DMS153 (cell line): ENCODE data around the gene DHCR24.
A peak's percentile ranks its signal among the peaks of the same experiment; 100 is the strongest.

Source experiments
- DNase-seq: peaks from one replicate; lab custom pipeline; 2025; lab: John Stamatoyannopoulos, UW

The DHCR24 gene

DNA sequence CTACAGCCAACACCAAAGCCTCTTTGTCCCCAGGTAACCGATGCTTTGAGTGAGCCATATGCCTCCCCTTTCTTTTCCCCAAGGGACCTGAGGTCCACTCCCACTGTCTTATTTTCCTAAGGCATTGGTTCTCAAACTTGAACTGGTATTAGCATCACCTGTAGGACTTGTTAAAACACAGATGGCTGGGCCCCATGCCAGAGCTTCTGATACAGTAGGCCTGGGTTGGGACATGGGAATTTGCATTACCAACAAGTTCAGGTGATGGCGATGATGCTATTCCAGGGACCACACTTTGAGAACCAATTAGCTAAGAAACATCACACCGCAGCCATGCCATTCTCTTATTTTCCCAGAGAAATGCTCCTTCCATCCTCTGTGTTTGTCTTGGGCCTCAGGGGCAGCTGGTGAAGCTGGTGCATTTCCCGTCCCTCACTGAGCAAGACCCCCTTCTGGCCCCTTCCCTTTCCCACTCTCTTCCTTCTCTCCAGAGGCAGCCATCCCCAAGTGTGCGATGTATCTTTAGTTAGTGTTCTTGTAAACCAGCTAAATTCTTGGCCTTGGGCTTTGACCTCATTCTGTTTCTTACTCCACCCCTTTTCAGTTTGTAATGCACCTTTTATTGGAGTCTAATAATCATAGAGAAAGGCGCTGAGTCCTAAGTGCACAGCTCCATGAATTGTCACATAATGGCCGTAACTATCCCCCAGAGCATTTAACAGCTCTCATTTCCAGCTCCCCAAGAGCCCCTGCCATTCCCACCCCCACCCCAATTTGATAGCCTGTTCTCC is 71.7 kb downstream of the DHCR24 start:
- DNase-seq, result no peak

DNA sequence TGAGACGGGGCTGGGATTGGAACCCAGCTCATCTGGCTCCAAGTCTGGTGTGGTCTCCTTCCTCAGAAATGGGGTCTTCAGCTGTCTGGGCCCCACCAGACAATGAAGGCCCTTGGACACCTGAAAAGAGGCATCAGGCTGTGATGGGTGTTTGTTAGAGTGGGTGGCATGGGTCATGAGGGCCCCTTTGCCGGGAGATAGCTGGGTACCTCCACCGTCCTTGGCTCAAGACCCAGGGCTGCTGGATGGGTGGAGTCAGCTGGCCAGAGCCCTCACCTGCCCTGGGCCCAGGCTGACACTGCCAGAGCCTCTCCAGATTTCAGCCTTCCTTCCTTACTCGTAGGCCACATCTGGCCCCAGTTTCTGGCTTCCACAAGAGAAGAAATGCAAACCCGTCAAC is 72.4 kb downstream of the DHCR24 start:
- DNase-seq, result no peak

DNA sequence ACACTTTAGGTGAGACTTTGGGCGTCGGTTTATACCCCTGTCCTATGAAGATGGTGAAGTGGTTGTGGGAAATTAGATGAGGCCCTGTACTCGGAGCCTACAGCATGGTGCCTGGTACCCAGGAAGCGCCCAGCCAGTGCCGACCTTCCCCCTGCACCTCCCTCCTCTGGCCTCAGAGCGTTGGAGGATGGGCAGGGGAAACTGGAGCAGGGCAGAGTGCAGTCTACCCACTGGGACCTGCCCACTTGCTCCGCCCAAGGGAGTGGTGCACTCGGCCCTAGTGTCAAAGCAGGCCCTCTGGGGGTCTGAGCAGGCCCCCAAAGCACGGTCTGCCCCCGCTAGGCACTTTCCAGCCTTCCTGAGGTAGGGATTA is 72.9 kb downstream of the DHCR24 start:
- no peak for DNase-seq

DNA sequence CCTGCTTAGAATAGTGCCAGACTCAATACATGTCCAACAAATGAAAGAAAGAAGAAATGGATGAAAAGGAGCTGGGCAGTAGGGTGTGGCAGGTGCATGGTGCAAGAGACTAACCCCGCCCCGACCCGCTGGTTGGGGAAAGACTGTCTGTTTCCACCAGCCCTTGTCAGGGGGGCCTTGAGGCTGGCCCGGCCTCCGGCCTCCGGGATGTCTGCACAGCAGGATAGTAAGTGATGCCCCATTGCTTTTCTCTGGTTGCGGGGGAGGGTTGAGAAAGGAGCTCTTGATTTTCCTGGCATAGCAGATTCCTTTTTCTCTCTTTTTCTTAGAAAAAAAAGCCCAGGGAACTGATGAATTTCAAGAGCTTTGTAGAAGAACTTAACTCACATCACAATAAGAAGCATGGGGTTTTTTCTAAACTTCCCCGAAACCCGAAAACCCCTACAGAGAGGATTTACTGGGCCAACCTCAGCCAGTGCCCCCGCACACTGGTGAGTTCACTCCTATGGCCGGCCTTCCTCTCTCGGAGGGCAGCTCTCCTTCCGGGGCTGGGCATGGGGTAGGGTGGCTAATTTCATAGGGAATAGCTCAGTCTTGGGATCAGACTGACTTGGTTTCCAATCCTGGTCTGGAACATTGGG is 73.4 kb downstream of the DHCR24 start:
- no peak for DNase-seq

DNA sequence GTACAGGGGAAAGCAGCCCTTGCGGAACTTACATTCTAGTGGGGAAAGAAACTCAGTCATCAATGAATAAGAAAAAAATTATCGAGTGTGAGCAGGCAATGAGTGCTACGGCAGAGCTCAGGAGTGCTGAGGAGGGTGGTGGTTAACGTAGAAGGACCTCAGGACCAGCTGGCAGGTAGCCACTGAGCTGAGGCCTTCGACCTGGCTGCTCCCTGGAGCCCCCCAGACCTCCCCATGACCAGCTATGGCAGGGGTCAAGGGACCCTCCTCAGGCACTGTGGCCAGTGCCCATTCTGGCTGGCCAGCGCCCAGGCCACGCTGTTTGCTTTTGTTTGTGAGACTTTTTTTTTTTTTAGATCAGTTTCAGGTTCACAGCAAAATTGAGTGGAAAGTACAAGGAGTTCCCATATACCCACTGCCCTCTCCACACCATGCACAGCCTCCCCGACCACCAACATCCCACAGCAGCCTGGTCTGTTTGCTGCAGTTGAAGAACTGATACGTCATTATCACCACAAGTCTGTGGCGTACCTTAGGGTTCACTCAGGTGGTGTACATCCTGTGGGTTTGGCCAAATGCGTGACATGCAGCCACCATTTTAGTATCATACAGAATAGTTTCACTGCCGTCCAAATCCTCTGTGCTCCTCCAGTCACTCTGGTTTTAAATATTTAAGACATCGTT is 74.1 kb downstream of the DHCR24 start:
- DNase-seq, result no peak

DNA sequence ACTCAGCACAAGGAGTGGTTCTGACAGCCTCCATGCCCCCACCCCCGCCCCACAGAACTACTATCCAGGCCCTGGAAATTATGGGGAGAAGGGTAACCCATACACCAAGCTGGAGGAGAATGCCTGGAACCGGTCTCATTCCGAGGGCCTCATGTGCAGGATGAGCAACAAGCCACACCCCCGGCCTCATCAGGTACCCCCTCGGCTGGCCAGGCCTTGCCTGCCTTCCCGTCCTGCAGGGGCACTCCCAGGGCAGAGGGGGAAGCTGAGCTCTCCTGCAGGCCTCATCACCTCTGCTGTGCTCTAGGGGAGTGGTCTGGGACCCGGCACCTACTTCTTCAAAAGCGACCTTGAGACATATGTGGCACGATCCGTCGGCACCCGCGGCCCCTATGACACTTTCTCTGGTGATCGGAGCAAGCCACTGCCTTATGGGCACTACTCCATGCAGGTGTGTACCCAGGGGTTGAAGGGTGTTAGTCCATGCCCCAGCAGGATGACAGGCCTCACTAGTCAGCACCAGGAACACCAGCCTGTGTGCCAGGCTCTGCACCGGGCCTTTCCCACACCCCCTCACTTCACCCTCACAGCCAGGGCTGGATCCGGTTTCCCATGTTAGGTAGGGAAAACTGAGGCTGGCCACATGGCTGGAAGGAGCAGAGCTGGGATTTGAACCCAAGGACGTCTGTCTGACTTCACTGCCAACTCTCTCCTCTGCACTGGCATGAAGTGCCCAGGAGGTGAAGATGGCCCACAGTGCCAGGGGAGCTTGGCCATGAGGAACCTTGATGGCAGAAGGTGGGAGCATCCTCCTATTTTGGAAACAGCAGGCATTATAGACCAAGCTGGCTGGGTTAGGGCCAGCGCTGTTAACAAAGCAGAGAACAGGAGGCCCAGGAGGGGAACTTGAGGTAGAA is 75.0 kb downstream of the DHCR24 start:
- no peak for DNase-seq

DNA sequence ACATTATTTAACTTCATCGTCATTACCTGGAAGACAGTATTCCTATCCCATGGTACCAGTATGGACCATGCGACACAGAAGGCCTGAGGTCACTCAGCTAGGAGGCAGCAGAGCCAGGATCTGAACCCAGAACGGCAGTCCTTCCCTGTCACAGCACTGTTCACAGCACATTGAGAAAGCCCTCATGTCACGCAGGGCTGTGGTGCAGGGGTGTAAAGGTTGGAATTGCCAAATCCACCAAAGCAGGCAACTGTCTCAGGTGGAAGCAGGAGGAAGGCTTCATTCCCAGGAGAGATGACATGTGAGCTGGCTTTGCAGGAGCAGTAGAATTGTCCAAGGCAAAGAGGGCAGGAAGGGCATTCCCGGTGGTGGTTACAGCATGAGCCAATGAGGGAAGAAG is 75.9 kb downstream of the DHCR24 start:
- DNase-seq, result no peak

DNA sequence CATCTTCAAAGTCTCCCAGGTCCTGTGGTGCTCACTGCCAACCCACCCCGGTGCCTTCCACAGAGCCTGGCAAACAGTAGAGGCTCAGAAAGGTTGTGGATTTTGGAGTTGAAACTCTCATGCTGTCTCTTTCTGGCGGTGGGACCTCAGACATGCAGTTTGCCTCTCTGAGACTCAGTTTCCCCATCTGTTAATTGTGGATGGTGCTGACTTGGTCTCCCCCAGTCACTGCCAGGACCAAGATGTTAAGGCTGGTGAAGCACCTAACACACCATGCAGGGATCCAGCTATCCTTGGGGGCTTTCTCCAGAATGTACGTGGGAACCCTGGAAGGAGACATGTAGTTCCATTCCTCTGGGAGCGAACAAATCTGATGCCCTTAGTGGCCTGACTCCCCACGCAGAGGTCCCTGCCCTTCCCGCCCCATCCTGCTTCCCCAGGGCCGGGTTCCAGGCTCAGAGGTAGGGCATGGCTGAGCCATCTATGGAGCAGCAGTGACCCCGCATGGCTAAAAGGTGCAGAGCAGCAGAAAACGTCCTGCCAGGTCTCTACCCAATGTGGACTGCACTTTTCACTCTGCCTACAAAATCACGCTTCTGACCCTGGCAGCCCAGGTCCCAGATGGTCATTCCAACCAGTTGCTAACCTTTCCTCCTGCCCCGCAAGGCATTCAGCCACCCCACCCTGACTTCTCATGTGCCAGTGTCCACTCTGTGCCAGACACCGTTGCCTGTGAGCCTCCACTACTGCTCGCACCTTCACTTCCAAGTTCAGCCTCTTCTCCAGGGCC is 76.6 kb downstream of the DHCR24 start:
- DNase-seq, result peak; percentile 55

DNA sequence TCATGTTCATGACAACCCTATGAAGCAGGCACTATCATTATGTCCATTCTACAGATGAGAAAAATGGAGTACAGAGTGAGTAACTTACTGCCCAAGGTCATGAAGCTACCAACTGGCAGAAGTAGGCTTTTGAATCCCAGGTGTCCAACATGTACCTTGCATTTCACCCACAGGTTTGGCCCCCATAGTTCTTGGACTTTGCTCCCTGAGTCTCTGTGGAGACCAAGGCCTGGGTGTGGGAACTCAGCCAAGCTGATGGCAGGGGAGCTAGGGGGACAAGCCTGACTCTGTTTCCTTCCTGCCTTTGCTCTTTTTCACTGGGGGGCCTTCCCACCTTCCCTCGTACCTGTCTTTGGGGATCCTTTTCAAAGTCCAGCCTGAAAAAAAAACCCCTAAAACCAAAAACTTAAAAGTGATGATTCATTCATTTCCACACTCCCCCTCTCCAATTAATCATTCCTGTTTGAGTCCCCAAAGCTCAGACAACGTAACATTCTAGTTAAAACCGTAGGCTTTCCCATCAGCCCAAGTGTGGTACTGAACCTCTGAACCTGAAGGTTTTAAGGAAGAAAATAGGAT is 77.4 kb downstream of the DHCR24 start:
- no peak for DNase-seq

DNA sequence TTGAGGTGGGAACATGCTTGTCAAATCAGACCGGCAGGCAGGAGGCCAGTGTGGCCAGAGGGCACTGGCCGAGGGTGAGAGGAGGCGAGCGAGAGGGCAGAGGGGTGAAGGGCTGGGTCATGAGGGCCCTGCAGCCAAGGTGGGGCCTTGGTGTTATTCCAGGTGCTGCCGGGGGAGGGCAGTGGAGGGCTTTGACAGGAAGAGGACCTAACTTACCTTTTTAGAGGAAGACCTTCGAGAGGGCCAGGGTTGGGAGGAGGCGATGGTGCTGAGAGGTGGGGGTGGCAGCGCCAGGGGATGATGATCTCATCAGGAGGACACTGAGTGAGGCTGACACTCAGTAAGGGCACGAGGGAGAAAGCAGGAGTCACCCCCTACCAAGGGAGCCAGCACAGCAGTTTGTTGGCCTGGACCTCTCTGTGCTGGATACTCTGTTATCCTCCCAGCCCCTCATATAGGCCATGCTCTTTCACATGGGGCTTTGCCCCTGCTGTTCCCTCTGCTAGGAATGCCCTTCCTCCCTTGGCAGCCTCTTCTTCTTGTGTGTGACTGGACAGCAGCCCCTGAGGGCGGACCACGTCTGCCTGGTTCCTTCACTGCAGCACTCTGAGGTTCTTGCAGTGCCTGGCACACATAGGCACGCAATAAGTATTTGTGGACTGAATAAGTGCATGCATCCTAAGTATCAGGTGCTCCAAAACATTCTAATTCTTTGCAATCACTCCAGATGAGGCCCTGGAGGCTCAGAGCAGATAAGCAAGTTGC is 78.4 kb downstream of the DHCR24 start:
- no peak for DNase-seq

DNA sequence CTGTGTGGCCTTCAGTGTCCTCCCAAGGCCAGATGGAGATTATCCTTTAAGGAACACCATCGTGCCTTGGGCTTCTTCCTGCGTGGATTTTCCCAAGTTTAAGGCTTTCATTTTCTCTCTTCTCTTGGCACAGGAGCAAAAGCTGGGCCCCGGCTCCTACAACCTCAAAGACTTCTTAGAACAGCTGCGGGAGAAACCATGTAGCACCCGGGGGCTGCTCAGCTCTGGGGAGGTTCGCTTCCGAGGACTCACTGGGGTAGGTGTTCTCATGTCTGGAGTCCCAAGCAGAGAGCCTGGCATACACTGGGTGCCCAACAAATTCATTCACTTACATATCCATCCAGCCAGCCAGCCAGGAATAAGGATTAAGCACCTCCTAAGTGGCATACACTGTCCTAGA is 79.2 kb downstream of the DHCR24 start:
- no peak for DNase-seq

DNA sequence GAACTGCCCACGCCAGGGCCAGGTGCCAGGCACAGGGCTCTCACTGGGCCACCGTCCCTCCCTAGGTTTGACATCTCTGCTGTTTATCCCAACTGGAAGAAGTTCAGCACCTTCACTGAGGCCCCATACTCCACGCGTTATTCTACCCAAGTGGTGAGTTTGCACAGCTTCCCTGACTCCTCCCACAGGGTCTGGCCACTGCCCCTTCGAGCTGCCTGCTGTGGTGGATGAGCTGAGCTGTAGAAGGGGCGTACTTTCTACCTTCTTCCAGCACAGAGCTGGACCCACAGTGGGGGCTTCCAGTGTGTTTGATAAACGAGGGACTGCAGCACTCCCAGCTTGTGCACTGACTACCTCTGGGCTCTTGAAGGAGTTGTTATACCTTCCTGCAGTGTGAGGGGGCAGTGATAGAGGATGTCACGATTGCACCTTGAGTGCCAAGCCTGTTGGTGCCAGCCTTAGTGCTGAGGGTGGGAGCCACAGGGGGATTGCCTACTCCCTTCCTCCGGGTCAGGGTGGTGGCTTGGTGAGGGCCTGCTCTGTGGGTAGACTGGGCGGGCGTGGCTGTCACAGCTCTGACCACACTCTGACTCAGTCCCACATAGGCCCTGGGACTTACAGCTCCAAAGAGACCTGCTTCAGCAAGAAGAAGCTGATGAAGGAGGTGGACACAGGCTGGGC is 79.9 kb downstream of the DHCR24 start:
- no peak for DNase-seq

DNA sequence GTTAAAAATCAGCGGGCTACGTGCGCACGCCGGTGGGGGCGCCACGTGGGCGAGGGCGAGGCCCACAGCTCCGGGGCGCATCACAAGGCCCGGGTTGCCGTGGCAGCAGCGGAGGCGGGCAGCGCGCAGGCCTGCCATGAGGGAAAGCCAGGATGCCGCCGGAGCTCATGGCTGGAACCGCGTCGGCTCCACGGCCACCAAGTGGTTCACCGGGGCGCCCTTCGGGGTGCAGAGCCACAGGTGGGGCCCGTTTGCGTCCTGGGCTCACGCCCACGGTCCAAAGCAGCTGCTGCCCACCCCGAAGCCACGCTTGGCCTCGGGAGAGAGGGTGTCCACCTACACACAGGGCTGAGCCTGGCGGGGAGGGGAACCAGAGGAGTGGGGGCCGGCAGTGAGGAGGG is 81.0 kb downstream of the DHCR24 start:
- DNase-seq, result no peak

DNA sequence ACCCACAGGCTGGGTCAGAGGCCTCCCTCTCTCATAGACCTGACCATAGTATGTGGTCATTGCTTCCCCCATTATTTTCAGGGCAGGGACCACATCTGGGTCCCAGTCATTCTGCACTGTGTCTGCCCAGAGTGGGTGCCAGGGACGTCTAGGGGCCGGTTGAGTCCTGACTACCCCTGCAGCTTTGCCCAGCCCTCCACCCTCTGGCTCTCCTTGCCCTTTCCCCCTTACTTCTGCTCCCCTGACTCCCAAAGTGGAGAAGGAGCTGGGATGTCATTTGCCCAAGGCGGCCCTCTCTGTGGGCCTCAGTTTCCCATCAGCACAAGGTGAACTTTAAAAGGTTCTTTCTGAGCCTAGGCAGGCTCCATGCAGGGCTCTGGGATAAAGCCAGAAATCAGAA is 81.5 kb downstream of the DHCR24 start:
- DNase-seq, result no peak

DNA sequence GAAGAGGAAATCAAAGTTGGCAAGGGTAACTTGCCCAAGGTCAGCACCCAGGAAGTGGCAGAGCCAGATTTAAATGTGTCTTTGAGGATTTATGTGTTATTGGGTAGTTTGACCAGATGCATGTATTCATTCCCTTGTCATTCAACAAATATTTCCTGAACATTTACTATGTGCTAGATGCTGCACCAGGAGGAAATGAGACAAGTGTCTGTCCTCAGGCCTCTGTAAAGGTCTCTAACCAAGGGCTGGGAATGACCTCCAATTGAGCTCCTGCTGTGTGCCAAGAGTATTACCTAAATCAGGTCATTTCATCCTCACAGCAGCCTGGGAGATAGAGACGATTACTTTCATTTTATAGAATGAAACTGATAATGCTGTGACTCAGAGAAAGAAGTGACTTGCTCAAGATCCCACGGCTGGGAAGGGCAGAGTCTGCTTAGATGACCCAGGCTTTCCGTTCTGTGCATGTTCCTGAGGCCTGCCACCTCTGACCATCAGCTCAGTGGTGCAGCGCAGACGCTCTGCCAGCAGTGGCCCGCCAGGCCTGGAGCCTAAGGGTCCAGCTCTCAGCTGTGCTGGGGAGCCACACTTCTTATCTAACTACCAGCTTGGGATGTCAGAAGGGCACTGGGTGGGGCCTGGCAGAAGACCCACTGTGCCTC is 82.4 kb downstream of the DHCR24 start:
- DNase-seq, result no peak

DNA sequence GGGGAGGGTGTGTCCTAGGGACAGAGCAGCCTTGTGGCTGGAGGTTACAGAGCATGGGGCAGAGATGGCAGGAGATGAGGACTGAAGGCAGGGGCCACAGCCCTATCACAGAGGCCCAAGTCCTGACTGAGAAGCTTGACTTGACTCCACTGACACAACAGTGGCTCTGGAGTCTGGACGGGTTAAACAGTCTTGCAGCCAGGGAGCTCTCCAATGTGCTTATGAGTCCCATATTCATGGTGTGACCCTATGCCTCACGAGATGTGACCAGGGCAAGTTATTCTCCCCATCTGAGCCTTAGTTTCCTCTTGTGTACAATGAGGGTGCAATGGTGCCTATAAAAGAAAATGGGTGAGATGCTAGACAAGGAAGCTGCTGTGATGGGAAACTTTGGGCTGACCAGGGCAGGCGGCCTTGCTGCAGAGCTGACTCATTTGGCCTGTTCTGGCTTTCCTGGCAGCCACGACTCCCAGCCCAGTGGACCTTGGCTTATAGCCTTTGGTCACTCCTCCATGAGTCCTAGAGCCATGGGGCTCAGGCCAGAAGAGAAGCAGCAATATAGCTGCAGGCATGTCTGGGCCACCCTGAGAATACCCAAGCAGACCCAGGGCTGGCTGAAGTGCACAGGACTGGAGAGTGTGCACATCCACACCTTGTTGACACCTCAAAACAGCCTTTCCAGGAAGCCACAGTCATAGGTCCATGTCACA is 83.1 kb downstream of the DHCR24 start:
- DNase-seq, result no peak

DNA sequence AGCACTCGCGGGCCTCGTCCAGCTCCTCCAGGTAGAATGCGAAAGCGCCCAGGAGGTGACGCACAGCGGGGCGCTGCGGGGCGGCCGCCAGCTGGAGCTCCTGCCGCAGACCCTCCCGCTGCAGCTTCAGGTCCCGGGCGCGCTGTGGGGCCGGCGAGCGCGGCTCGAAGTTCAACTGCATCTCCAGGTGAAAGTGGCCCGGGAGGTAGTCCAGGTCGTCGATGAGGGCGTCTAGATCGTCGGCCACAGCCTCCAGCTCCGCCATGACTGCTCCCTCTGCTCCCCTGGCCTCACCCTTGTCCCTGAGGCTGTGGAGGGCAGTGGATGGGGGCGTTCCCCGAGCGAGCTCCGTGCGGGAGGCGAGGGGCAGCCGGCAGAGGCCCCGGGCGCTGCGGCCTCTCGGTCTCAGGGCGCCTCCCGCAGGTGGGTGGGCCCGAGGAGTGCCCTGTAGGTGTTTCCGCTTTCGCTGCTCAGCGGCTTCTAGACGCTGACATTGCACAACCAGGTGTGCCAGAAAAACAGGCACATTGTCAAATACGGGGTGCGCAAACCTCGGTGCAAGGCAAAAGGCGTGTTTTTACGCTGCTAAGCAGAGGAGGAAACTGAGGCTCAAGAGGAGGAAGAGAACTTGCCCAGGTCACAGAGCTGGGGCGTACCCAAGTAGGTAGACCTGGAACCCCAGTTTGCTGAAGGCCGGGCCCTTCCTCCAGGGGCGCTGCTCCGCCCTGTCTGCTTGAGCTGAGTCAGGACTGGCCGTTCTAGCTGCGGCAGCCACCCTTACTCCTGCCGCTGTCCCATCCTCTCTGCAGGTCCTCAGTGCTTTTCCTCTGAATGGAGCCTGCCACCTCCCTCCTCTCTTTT is 85.9 kb downstream of the DHCR24 start, which contains the start of gene TTC22:
TTC22 (minus strand) TSS at position 425 of the 861 bp plus-strand sequence; CDS start at position 265, 160 bp downstream.
- DNase-seq, result peak; percentile 28
